ENCODE results near the gene NAGA.

Gene NAGA

DNA sequence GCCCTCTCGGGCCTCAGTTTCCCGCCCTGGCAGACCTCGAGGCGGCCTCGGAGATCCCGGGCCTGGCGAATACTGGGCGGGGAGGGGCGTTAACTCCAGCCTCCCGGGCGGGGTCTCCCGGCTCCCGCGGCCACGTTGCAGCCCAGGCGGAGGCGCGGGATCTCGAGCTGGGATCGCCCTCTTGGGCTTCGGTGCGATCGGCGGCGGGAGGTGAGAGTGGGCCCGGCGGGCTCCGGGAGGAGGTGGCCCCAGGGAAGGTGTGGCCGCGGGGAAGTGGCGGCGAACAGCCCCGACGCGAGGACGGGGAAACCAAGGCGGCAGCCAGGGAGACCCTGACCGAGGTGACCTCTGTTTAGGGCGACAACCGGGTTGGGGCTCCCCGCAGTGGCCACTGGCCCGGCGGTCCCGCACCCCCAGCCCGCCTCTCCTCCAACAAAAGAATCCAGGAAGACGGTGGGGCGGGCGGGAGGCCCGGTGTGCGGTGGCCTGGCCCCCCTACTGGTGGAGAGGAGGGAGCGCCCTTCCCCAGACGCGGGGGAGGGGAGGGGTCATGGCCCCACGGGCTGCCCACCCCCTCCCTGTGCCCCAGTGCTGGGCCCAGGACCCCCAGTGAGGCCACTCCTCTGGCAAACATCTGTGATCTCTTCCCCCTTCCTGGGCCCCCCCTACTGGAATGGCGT is 3.7 kb upstream of the NAGA start, which contains the start of gene PHETA2:
TSS of gene PHETA2 (plus strand) at position 117 of the 680 bp plus-strand sequence. CDS start 3,046 bp downstream, outside the sequence.
- no peak within 1 kb of the TSS for H3K27ac ChIP-seq

DNA sequence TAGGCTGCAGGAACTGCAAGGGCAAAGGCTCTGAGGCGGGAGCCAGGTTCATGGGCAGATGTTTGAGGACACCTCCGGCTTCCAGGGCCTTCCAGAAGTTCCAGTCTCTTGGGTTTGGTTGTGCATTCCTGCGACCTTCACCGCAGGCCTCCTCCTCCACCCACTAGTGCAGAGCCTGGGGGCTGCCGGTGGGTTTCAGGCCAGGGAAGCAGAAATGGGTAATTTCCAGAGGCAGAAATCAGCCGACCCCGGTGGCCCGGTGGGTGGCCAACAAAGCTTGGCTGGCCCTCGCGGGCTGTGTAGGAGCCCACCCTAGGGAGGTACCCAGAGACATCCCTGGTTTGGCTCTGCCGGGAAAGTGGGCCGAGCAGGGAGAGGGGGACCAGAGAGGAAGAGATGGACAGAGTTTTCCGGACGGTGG is 3.0 kb upstream of the NAGA start:
- TF ChIP-seq, protein P1, sequence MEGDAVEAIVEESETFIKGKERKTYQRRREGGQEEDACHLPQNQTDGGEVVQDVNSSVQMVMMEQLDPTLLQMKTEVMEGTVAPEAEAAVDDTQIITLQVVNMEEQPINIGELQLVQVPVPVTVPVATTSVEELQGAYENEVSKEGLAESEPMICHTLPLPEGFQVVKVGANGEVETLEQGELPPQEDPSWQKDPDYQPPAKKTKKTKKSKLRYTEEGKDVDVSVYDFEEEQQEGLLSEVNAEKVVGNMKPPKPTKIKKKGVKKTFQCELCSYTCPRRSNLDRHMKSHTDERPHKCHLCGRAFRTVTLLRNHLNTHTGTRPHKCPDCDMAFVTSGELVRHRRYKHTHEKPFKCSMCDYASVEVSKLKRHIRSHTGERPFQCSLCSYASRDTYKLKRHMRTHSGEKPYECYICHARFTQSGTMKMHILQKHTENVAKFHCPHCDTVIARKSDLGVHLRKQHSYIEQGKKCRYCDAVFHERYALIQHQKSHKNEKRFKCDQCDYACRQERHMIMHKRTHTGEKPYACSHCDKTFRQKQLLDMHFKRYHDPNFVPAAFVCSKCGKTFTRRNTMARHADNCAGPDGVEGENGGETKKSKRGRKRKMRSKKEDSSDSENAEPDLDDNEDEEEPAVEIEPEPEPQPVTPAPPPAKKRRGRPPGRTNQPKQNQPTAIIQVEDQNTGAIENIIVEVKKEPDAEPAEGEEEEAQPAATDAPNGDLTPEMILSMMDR (conservative IDR thresholded peaks at IDR 0.05): no peak
- no peak for TF ChIP-seq ZFX (IDR thresholded peaks at IDR 0.05)

More for the DNA sequence above, 3.7 kb upstream of the NAGA start, which contains the start of gene PHETA2:
- no peak for TF ChIP-seq ZFX (IDR thresholded peaks at IDR 0.05)
- TF ChIP-seq, protein P1 (conservative IDR thresholded peaks at IDR 0.05): no peak

DNA sequence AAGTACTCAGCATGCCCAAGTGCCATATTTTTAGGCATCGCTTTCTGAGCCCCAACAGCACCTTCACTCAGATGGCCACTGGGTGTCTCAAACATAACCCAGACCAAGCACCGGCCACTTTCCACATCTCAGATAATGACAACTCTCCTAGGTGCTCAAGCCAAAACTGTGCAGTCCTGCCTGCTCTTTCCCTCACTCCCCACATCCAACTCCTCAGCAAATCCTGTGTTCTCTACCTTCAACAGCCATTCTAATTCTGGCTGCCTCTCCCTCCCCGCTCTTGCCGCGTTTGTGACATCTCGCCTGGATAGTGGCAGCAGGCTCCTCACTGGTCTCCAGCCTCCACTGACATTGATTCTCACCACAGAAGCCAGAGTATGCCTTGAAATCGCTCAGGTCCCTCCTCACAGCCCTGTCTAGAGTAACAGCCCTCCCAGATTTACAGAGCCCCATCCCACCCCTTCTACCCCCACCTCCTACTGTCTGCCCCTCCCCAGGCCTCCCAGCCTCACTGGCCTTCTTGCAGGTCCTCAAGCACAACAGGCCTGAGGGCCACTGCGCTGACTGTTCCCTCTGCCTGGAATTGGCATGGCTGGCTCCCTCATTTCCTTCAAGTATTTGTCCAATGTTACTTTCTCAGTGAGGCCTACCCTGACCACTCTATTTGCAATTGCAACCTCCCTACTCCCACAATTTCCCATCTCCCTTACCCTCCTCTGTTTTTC is 2.2 kb upstream of the NAGA start:
- TF ChIP-seq, protein P1 (conservative IDR thresholded peaks at IDR 0.05): no peak
- no peak for TF ChIP-seq ZFX (IDR thresholded peaks at IDR 0.05)
- H3K27ac ChIP-seq: no peak overlapping the region

More for the DNA sequence above, 3.0 kb upstream of the NAGA start:
- no peak overlapping the region for H3K27ac ChIP-seq

DNA sequence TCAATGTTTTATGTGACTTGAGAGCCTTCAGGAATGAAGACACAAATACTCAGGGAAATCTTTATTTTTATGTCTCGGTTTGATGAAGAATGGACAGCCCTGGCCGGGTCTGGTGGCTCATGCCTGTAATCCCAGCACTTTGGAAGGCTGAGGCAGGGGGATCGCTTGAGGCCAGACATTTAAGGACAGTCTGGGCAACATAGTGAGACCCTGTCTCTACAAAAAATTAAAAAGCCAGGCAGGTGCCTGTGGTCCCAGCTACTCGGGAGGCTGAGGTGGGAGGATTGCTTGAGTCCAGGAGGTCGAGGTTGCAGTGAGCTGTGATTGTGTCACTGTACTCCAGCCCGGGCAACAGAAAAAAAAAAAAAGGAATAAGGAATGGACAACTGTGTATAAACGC is 896 bp upstream of the NAGA start:
- H3K27ac ChIP-seq: peak overlapping the region; percentile 81

DNA sequence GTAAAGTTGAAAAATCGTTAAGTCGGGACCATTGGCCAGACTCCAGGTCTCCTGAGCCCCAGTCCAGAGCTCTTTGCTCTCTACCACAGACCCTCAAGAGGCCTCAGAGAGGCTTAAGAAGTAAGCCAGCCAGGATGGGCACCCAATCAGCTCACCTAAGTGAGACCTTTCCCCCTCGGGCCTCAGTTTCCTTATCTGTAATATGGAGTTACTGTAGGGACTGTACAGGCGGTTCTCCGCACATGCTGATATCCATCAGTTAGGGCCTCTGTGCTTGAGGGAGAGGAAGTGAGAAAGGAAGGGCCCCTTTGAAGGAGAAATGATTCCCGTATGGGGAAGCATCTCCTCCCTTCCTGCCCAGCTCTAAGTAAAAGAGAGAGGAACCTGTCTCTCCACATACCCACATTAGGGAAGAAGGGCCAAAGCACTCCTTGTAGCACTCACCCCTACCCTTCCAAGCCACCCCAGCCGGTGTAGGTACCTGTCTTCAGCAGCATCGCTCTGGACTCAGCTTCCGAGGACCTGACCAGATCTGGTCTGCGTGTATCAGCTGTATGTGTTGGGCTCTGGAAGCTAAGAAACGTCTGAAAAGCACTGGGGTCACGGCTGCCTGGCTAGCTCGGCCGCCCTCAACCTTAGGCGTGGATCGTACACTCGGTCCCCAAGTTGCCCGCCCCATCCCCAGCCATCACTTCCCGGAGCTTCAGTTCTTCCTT is 653 bp downstream of the NAGA start:
- TF ChIP-seq, protein P1 (conservative IDR thresholded peaks at IDR 0.05): no peak
- TF ChIP-seq ZFX (IDR thresholded peaks at IDR 0.05): no peak
- peak overlapping the region; percentile 81 for H3K27ac ChIP-seq

DNA sequence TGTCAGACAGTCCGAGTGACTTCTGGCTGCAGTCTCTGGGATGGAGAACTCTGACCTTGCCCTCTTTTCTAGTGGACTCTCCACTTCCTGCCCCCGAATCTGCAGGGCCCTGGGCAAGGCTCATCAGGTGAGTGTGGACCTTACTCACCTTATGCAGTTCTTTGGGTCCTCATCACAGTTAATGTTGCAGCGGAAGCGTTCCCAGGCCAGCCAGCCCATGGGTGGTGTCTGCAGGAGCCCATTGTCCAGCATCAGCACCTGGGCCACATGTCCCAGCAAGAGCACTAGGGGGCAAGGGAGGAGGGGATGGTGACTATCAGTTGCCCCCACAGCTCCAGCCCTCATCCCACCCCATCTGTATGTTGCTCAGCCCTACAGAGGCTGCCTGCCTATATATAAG is 2.3 kb downstream of the NAGA start:
- TF ChIP-seq ZFX (IDR thresholded peaks at IDR 0.05): no peak
- TF ChIP-seq, protein P1 (conservative IDR thresholded peaks at IDR 0.05): no peak
- no peak overlapping the region for H3K27ac ChIP-seq

DNA sequence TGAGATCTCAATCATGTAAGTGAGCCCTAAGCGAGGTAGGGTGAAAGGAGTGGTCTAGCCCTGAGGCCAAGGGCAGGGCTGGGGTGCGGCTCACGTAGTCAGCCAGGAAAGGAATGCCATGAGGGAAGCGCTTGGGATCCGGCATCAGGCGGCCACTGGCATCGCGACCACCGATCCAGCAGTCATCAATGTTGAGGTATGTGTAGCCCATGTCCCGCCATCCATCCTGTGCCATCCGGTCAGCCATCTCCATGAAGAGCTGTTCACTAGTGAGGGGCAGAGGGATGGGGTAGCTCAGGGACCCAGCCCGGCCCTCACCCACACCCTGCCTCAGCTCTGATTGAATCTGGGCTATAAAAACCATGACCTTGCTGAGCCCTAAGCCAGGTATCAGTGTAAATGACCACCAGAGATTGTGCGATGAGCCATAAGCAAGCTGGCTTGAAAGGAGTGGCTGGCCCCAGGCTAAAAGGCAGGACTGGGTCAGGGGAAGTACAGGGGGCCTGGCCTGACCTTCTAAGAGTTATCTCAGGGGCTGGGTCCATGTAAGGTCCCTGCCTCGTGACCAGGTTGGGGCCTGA is 2.9 kb downstream of the NAGA start:
- H3K27ac ChIP-seq: no peak overlapping the region
- TF ChIP-seq, protein P1 (conservative IDR thresholded peaks at IDR 0.05): no peak
- TF ChIP-seq ZFX (IDR thresholded peaks at IDR 0.05): no peak

Data from C4-2B (cell line).